ENCODE results near the gene SMC3.

Gene SMC3

DNA sequence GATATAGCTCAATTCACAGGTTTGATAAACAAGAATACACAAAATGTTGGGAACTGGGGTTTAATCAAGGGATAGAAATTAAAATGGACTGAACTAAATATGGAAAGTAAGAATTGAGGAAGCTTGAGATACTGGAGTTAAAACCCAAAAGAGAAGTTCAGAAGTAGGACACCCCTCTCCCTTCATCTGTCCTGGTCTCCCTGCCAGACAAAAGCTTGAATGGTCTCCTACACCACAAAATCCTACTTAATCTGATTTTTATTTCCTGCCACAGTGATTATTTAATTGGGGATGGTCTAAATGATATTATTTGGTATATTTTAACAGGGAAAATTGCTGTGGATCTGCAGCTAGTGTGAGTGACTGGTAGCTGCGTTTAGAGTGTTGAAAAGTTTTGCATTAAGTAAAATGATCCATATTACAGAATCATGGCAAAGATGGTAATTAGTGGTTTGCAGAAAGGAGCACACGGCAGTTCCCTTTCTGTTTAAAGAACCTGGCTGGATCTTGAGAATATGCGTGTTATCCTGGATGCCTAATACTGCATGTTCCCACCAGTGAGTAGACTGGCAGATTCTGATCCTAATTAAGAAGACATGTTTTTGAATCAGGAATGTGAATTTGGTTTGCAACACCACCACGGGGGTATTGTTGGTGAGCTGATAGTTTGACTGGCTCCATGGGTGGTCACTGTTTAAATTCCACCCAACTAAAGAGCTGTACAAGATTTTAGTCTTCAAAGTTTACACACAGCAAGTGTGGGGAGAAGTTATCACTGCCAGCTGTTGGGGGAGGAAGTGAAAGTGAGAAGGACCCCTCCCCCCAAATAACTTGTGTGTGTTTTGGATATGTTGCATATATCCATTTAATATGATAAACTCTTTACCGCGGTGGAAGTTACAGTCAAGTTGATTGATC is 82.1 kb downstream of the SMC3 start:
- no peak for DNase-seq

DNA sequence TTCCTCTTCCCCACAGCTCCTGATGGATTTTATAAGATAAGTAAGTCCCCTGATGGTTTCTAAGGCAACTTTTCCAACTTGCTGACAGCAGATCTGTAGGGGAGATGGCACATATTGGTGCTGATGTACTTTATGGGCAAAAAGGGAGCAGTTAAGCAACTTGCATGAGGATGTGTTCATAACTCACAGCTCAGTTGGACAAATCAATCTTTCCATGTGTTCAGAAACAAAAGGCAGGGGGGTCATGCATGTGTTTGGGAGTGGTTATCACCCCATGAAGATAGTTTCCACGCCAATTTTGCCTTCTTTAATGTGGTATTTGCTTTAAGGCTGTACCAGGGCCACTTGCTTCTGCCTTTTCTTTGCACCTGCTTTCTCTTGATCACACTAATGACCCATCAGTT is 82.8 kb downstream of the SMC3 start:
- DNase-seq: no peak

DNA sequence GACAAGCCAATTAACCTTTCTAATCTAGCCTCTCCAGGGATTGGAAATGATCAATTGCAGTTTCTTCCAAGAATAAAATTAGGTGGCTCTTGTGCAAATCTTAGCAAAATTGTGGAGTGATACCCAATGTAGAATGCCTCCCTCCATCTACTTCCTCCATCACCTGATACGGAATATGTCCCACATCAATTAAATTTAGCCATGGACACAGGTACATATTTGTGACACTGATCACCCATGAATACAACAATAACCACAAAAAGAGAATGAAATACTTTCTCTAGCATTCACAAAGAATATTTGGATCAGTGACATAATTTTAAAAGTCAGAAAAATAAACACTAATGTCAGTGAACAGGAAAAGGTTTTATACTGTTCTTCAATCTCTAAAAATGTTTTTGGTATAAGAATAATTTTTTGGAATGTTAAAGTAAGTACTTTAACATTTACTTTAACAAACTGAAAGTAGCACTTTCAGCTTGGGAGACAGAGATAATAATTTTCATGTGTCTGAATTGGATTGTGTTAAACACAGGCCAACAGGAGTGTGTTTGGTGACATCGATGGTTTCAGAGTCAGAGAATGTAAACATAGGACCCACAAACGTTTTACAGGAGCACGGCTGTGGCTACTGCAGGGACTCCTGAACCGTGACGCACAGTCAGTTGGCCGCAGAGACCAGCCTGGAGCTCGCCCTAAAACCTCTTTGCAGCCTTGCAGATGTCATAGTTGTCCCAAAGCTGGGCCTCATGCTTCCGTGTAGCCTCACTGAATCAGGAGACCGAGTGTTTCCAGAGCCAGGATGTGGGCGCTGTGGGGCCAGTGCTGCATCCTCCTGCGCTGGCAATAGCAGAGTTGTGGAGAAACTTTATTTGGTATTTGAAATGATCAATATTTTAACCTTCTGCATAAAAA is 83.8 kb downstream of the SMC3 start:
- DNase-seq: no peak

DNA sequence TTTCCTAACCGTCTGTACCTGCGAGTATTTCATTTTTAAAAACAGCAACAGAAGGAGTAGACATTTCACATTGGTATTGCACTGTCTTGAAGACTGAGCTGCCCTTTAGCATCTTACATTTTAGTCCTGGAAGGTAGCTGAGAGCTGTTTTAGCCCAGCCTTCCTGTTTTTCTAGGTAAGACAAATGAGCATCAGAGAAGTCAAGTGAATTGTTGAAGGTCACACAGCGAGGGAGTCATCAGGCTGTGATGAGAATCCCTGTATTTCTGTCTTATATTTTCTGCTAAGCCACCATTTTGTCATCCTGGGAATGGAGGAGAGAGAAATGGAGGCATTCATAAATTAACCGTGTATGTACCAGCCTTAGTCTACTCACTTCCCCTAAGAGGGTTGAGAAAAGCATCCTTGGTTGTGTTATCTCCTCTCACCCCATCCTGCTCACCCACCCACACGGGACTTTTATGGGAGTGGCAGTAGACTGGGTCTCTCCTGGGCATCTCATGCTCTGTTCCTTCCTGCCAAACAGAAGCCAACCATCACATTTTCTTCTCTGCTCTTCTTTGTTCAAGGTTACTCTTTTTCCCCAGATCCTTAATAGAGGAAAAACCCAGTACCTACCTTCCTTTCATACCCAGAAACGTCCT is 85.1 kb downstream of the SMC3 start:
- DNase-seq: no peak

Data from DMS 273 treated with DMSO at 0.1 percent for 48 hours (cell line).